A549 (cell line): ENCODE measurements around the gene LTK. TPM values are rescaled to one million over a fixed set of nuclear protein-coding genes. Genes with fewer than 3 reads are reported as not detected.

ENCODE experiments used
- ATAC-seq, 2 experiments: fragments of 200-7000 bp in 1 of 2; fragments of >200 bp in 1 of 2; cut with Nextera tagmentation in 1 of 2; cut with Tn5 transposase in 1 of 2; 3 replicates each; pipeline versions ENCODE4 v1.8.0 to v1.9.1; 2018 to 2020; ENCODE audit warnings: mild to moderate bottlenecking in 1 of 2, moderate library complexity in 1 of 2
- CTCF ChIA-PET: fragments of 300-600 bp; sonication (Branson Sonifier 250); formaldehyde crosslinking; extraction: SDS; loops from one replicate; lab custom pipeline; 2021; ENCODE audit warnings: antibody characterized with exemption, inconsistent platforms; lab: Yijun Ruan, JAX
- POLR2A ChIA-PET: fragments of 350-600 bp; formaldehyde crosslinking; extraction: SDS; loops from one replicate; lab custom pipeline; 2021; ENCODE audit warnings: antibody characterized with exemption, inconsistent platforms; lab: Yijun Ruan, JAX
- DNase-seq, 2 experiments: peaks; one replicate each; pipeline versions ENCODE4 v3.0.0 to v3.0.0-alpha.2; 2011 to 2016; ENCODE audit warnings: low read depth in 1 of 2, low spot score in 1 of 2
- FAIRE-seq: peaks from 2 replicates; lab custom pipeline; 2011; peaks lifted over from hg19 to GRCh38; lab: Jason Lieb, UNC
- H3K27ac ChIP-seq, 2 experiments: fragments of >200 bp; sonication (Bioruptor Twin); formaldehyde crosslinking; 3 replicates each; pipeline ENCODE4 v1.5.1; 2016 to 2017
- H3K4me1 ChIP-seq: fragments of >200 bp; sonication (Bioruptor Twin); formaldehyde crosslinking; 3 replicates; pipeline ENCODE4 v1.6.1; 2016
- H3K4me2 ChIP-seq: fragments of >200 bp; sonication (Bioruptor Twin); formaldehyde crosslinking; 3 replicates; pipeline ENCODE4 v1.6.1; 2016
- H3K4me3 ChIP-seq: fragments of >200 bp; sonication (Bioruptor Twin); formaldehyde crosslinking; 3 replicates; pipeline ENCODE4 v1.5.1; 2016
- H3K9me3 ChIP-seq: fragments of >200 bp; sonication (Bioruptor Twin); formaldehyde crosslinking; 3 replicates; pipeline ENCODE4 v1.6.1; 2016
- BHLHE40 ChIP-seq: IDR thresholded peaks from 2 replicates; pipeline ENCODE4 v1.6.1; 2012; ENCODE audit warnings: low read depth, low read length, inconsistent platforms
- CBX8 ChIP-seq: fragments of 200-600 bp; sonication (generic); IDR thresholded peaks from 2 replicates; pipeline ENCODE4 v1.6.1; 2016
- CEBPB ChIP-seq, 2 experiments: fragments of >200 bp in 1 of 2; sonication (Bioruptor Twin) in 1 of 2; formaldehyde crosslinking in 1 of 2; IDR thresholded peaks; 2 replicates each; pipeline ENCODE4 v1.6.1; 2012 to 2016
- CHD4 ChIP-seq: fragments of 200-600 bp; sonication (generic); IDR thresholded peaks from 2 replicates; pipeline ENCODE4 v1.6.1; 2016; ENCODE audit warnings: antibody characterized with exemption, mild to moderate bottlenecking, borderline replicate concordance
- EHF ChIP-seq: fragments of 250-450 bp; sonication (Bioruptor Pico); IDR thresholded peaks from 2 replicates; pipeline ENCODE4 v1.5.0; 2020; ENCODE audit warnings: mild to moderate bottlenecking
- EHMT2 ChIP-seq: fragments of 200-600 bp; sonication (generic); IDR thresholded peaks from 2 replicates; pipeline ENCODE4 v1.6.1; 2016; ENCODE audit warnings: antibody characterized with exemption, low read depth, mild to moderate bottlenecking, moderate library complexity
- ESRRA ChIP-seq: fragments of 150-350 bp; IDR thresholded peaks from 2 replicates; pipeline ENCODE4 v1.6.1; 2014; ENCODE audit warnings: mild to moderate bottlenecking, low read length, borderline replicate concordance
- FOXS1 ChIP-seq: fragments of 250-450 bp; sonication (Bioruptor Pico); IDR thresholded peaks from 2 replicates; pipeline ENCODE4 v1.5.0; 2020; ENCODE audit warnings: mild to moderate bottlenecking, moderate library complexity
- GATA3 ChIP-seq: IDR thresholded peaks from 2 replicates; pipeline ENCODE4 v1.6.1; 2012; ENCODE audit warnings: borderline replicate concordance
- HDAC2 ChIP-seq: fragments of 200-600 bp; sonication (generic); IDR thresholded peaks from 2 replicates; pipeline ENCODE4 v1.6.1; 2016
- HOXB13 ChIP-seq: fragments of 250-450 bp; sonication (Bioruptor Pico); IDR thresholded peaks from 2 replicates; pipeline ENCODE4 v1.5.0; 2020; ENCODE audit warnings: low read depth, mild to moderate bottlenecking, moderate library complexity
- HOXB5 ChIP-seq: fragments of 250-450 bp; sonication (Bioruptor Pico); IDR thresholded peaks from 2 replicates; pipeline ENCODE4 v1.5.0; 2020; ENCODE audit warnings: mild to moderate bottlenecking, moderate library complexity
- JUN ChIP-seq, 2 experiments: fragments of >200 bp; sonication (Bioruptor Twin); formaldehyde crosslinking; IDR thresholded peaks; 2 replicates in 1 of 2; 3 replicates in 1 of 2; pipeline ENCODE4 v1.6.1; 2016 to 2017
- MAFK ChIP-seq: fragments of 450-650 bp; IDR thresholded peaks from 2 replicates; pipeline ENCODE4 v1.6.1; 2014; ENCODE audit not compliant: partially characterized antibody
- MYC ChIP-seq: IDR thresholded peaks from 2 replicates; pipeline ENCODE4 v1.6.1; 2012; ENCODE audit warnings: mild to moderate bottlenecking, inconsistent platforms, low read length, improper control_type of control experiment, borderline replicate concordance
- NR3C1 ChIP-seq: fragments of >200 bp; sonication (Bioruptor Twin); formaldehyde crosslinking; IDR thresholded peaks from 3 replicates; pipeline ENCODE4 v1.6.1; 2017
- PHF8 ChIP-seq: fragments of 200-600 bp; sonication (generic); IDR thresholded peaks from 2 replicates; pipeline ENCODE4 v1.6.1; 2016; ENCODE audit warnings: low read depth, mild to moderate bottlenecking, antibody characterized with exemption, moderate library complexity, borderline replicate concordance
- POLR2A ChIP-seq: IDR thresholded peaks from 2 replicates; pipeline ENCODE4 v1.6.1; 2012; ENCODE audit warnings: mild to moderate bottlenecking, low read length
- POLR2AphosphoS2 ChIP-seq: conservative IDR thresholded peaks from 2 replicates; pipeline ENCODE4 v1.6.1; 2012; ENCODE audit warnings: low read length, improper control_type of control experiment, inconsistent platforms
- RARB ChIP-seq: fragments of 250-450 bp; sonication (Bioruptor Pico); IDR thresholded peaks from 2 replicates; pipeline ENCODE4 v1.8.0; 2021; ENCODE audit warnings: mild to moderate bottlenecking, moderate library complexity
- SMC3 ChIP-seq: fragments of >200 bp; sonication (Bioruptor Twin); formaldehyde crosslinking; IDR thresholded peaks from 3 replicates; pipeline ENCODE4 v1.6.1; 2018; ENCODE audit warnings: inconsistent platforms
- WGBS: methylation state at CpG from one replicate; pipeline ENCODE4 v1.1.6; 2017; ENCODE audit errors: missing lambda C conversion rate; 5-methylcytosine and 5-hydroxymethylcytosine counted together
- polyA plus RNA-seq, 4 experiments: library from polyadenylated mRNA; depleted of rRNA in 3 of 4; stranded (reverse); fragments of >200 nt; fragmentation: RNase III in 1 of 4; extraction: RNeasy Plus Mini Kit Qiagen cat#74134 plus additional on column Dnase treatment in 1 of 4; gene quantifications; 2 replicates in 3 of 4; 3 replicates in 1 of 4; pipeline ENCODE4 v1.2.3, GENCODE V29; 2011 to 2017
- TF ChIP-seq, protein P1 (sequence below): IDR thresholded peaks from 2 replicates; pipeline ENCODE4 v1.6.1; 2012

The LTK gene
- polyA plus RNA-seq, 2 of the 4 experiments (the other 2 are of a cell fraction): 0.10 to 0.17 TPM

DNA sequence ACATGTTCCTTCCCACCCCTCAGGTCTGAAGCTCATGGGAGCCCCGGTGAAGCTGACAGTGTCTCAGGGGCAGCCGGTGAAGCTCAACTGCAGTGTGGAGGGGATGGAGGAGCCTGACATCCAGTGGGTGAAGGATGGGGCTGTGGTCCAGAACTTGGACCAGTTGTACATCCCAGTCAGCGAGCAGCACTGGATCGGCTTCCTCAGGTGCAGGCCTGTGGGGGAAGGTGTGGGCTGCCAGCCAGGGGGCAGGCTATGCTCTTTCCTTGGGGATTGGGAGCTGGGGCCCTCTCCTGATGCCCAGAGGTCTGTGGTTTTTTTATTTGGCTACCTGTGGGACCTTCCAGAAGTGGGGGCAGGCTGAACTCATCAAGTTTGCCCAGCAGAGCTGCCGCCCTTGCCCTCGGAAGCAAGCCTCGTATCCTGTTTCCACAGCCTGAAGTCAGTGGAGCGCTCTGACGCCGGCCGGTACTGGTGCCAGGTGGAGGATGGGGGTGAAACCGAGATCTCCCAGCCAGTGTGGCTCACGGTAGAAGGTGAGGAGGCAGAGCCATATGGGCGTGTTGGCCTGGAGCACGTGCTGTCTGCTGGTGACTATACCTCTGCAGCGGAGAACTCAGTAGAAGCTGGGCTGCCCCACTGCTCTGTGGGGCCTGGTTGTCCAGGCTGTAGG is 47.6 kb upstream of the LTK start:
- ChIA-PET POLR2A (no interaction called here), CTCF (interaction anchor here (0.7 to 1.2 kb wide), 5 partner anchors 20 to 97 kb away, joined by 3 to 4 read pairs (median 3); no protein-coding TSS in a partner anchor)
- WGBS: 98% methylated on average over 5 of the region's 16 CpGs
- peaks cover 10% of the 10 kb centered on the region; the same call in 2 of the 3 replicates for H3K4me1 ChIP-seq
- TF ChIP-seq POLR2A (no peak), GATA3 (no peak), MYC (no peak), NR3C1 (no peak), EHF (CRISPR knock-in tag) (no peak), SMC3 (no peak), RARB (CRISPR knock-in tag) (no peak), EHMT2 (no peak), FOXS1 (no peak), HDAC2 (no peak), HOXB5 (CRISPR knock-in tag) (no peak), MAFK (no peak)
- TF ChIP-seq, protein P1, sequence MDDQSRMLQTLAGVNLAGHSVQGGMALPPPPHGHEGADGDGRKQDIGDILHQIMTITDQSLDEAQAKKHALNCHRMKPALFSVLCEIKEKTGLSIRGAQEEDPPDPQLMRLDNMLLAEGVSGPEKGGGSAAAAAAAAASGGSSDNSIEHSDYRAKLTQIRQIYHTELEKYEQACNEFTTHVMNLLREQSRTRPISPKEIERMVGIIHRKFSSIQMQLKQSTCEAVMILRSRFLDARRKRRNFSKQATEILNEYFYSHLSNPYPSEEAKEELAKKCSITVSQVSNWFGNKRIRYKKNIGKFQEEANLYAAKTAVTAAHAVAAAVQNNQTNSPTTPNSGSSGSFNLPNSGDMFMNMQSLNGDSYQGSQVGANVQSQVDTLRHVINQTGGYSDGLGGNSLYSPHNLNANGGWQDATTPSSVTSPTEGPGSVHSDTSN: no peak
- DNase-seq (no peak), ATAC-seq (no peak), FAIRE-seq (no peak)
- H3K4me2 ChIP-seq: no peak overlapping the region
- H3K4me3 ChIP-seq: no peak overlapping the region
- no peaks in the 10 kb centered on the region for H3K9me3 ChIP-seq
- no peak overlapping the region for H3K27ac ChIP-seq

DNA sequence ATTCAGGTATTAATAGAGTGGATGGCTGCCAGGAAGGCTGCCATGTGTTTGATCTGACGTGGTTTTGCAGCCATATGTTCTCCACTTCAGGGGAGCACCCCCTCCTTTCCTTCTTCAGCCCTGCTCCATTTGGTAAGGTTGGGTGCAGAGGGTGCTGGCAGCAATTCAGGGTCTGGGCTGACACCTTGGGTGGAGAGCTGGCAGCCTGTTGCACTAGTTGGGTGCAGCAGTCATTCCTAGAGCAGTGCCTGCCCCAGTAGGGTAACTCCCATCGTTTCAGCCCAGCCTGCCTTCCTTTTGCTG is 46.9 kb upstream of the LTK start:
- H3K9me3 ChIP-seq: no peaks in the 10 kb centered on the region
- CTCF ChIA-PET: interaction anchor here (0.7 to 1.1 kb wide), 4 partner anchors 20 to 97 kb away, joined by 3 to 4 read pairs (median 3); no protein-coding TSS in a partner anchor
- H3K4me3 ChIP-seq: no peak overlapping the region
- no peak overlapping the region for H3K4me2 ChIP-seq
- WGBS: 89% methylated on average over 2 of the region's 2 CpGs
- ATAC-seq (no peak), DNase-seq (no peak), FAIRE-seq (no peak)
- TF ChIP-seq SMC3: no peak
- POLR2A ChIA-PET: no interaction called here
- no peak overlapping the region for H3K27ac ChIP-seq
- peaks cover 10% of the 10 kb centered on the region; the same call in 2 of the 3 replicates for H3K4me1 ChIP-seq

DNA sequence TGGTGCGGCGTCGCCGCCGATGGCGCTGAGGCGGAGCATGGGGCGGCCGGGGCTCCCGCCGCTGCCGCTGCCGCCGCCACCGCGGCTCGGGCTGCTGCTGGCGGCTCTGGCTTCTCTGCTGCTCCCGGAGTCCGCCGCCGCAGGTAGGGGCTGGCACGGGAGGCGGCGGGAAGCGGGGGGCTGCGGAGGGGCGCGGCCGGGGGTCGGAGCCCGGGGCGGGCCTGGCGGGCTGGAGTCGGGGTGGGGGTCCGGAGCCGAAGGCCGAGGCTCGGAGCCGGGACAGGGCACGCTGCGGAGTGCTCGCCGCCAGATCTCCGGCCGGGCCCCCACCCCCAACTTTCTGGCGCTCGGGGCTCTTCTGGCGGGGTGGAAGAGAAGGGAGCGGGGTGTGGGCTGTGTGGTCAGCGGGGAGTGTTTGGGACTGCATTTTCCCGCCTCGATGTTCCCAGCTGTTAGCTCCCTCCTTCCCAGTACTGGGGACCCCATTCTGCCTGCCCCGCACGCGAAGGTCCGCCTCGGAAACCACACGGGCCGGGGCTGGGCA is 45.7 kb upstream of the LTK start:
- no peaks in the 10 kb centered on the region for H3K9me3 ChIP-seq
- no CpG with 5 or more reads among the region's 60 CpGs for WGBS
- ChIA-PET POLR2A (interaction anchor here (1.0 kb wide), 1 partner anchor 15 kb away, joined by 3 read pairs; the partner anchor contains the start of gene RPAP1), CTCF (interaction anchor here (2.3 kb wide), 1 partner anchor 19 kb away, joined by 7 read pairs; no protein-coding TSS in a partner anchor)
- TF ChIP-seq PHF8: no peak
- TF ChIP-seq JUN (IDR thresholded peaks at IDR 0.05): 0 out of 5 replicates have a peak, but pooled peaks of 1 of the 2 experiments have one; percentile 13
- 0 out of 2 replicates have a peak, but pooled peaks have one; percentile 5 for TF ChIP-seq POLR2A
- no peak for TF ChIP-seq POLR2AphosphoS2
- no peak for ATAC-seq
- H3K4me3 ChIP-seq: peak overlapping the region; percentile 82
- H3K27ac ChIP-seq: peak overlapping the region; percentile 81 to 98
- no peak for FAIRE-seq
- DNase-seq: no peak
- peaks cover 10% of the 10 kb centered on the region; the same call in 2 of the 3 replicates for H3K4me1 ChIP-seq
- peak overlapping the region; percentile 92 for H3K4me2 ChIP-seq

- no peaks in the 10 kb centered on the region for H3K9me3 ChIP-seq
- 3% methylated on average over 12 of the region's 81 CpGs for WGBS
- peak within 1 kb of the TSS; percentile 81 to 98 for H3K27ac ChIP-seq
- POLR2A ChIA-PET: interaction anchor here (1.6 kb wide), 1 partner anchor 14 kb away, joined by 15 read pairs; the partner anchor contains the start of gene RPAP1
- FAIRE-seq (no peak), ATAC-seq (peak; percentile 32 to 73)
- CTCF ChIA-PET: interaction anchor here (0.5 to 3.1 kb wide), 12 partner anchors 11 to 346 kb away, joined by 3 to 17 read pairs (median 4); partner anchors contain the start of gene MGA
- H3K4me3 ChIP-seq: peak within 1 kb of the TSS; percentile 82
- H3K4me1 ChIP-seq: peaks cover 10% of the 10 kb centered on the region; the same call in 2 of the 3 replicates
- H3K4me2 ChIP-seq: peak within 1 kb of the TSS; percentile 92
- TF ChIP-seq GATA3 (no peak), CHD4 (no peak), HOXB13 (CRISPR knock-in tag) (no peak), BHLHE40 (no peak), CBX8 (no peak), CEBPB (IDR thresholded peaks at IDR 0.05) (no peak), MYC (0 out of 2 replicates have a peak, but pooled peaks have one; percentile 26), RARB (CRISPR knock-in tag) (no peak), ESRRA (no peak)
- TF ChIP-seq, all 56 proteins: peak for 1
- peak in 1 of 2 experiments; percentile 61 for DNase-seq
These were observed 45.0 kb upstream of the LTK start, which contains the start of gene TYRO3 for GRCh38 chr15:41558400-41559238. Gene TYRO3, plus strand, starts transcription at chr15:41559212. Its CDS starts 46 bp downstream, at chr15:41559258.
